GM23338 (cell line): ENCODE results near the gene PALLD.

Experiments used
- CREB1 ChIP-seq: fragments of 250-450 bp; sonication (Bioruptor Pico); IDR thresholded peaks from 2 replicates; pipeline ENCODE4 v1.5.0; 2020; ENCODE audit warnings: low read depth, mild to moderate bottlenecking, moderate library complexity
- EZH2 ChIP-seq: fragments of 200-600 bp; sonication (generic); IDR thresholded peaks from one replicate; pipeline ENCODE4 v1.8.0; 2017; ENCODE audit warnings: antibody characterized with exemption, mild to moderate bottlenecking, low read depth; ENCODE audit not compliant: unreplicated experiment
- EZH2phosphoT487 ChIP-seq: fragments of 200-600 bp; sonication (generic); IDR thresholded peaks from one replicate; pipeline ENCODE4 v1.8.1; 2018; ENCODE audit warnings: antibody characterized with exemption; ENCODE audit not compliant: unreplicated experiment
- JUNB ChIP-seq: IDR thresholded peaks from one replicate; pipeline ENCODE4 v1.6.1; 2016; ENCODE audit warnings: antibody characterized with exemption; ENCODE audit not compliant: unreplicated experiment
- POLR2AphosphoS5 ChIP-seq: IDR thresholded peaks from 2 replicates; pipeline ENCODE4 v1.6.1; 2016; ENCODE audit warnings: antibody characterized with exemption, low read depth
- ZNF114 ChIP-seq: fragments of 250-450 bp; sonication (Bioruptor Pico); IDR thresholded peaks from 2 replicates; pipeline ENCODE4 v1.5.0; 2020; ENCODE audit warnings: mild to moderate bottlenecking, moderate library complexity
- TF ChIP-seq, protein P1 (sequence below), 2 experiments: fragments of 200-600 bp in 1 of 2; sonication (generic) in 1 of 2; conservative IDR thresholded peaks; 2 replicates each; pipeline versions ENCODE4 v1.5.1 to v1.6.1; 2016 to 2017; ENCODE audit warnings: antibody characterized with exemption in 2 of 2, low read depth in 2 of 2, mild to moderate bottlenecking in 2 of 2, moderate library complexity in 1 of 2
- TF ChIP-seq, protein P2 (sequence below): IDR thresholded peaks from 2 replicates; pipeline ENCODE4 v1.6.1; 2016; ENCODE audit warnings: antibody characterized with exemption
- TF ChIP-seq, protein P3 (sequence below): IDR thresholded peaks from one replicate; pipeline ENCODE4 v1.6.1; 2018; ENCODE audit warnings: antibody characterized with exemption; ENCODE audit not compliant: unreplicated experiment

DNA sequence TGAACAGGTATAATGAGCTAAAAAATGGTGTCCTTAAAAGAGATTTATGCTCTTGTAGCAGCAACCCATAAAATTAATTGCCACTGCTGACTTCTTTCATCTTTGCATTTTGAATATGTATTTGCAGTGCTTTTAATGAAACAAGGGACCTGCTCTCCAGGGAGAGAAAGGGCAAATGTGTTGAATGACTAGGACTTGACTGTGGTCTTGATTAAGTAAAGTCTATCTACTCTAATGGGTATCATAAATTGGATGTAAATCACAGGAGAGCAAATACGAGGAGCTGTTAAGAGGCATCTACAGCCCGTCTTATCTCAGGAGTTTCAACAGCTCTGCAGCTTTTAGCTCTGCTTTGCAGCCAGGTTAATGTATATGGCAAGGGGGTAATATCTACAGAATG is 216.4 kb downstream of the PALLD start:
- TF ChIP-seq, protein P1, sequence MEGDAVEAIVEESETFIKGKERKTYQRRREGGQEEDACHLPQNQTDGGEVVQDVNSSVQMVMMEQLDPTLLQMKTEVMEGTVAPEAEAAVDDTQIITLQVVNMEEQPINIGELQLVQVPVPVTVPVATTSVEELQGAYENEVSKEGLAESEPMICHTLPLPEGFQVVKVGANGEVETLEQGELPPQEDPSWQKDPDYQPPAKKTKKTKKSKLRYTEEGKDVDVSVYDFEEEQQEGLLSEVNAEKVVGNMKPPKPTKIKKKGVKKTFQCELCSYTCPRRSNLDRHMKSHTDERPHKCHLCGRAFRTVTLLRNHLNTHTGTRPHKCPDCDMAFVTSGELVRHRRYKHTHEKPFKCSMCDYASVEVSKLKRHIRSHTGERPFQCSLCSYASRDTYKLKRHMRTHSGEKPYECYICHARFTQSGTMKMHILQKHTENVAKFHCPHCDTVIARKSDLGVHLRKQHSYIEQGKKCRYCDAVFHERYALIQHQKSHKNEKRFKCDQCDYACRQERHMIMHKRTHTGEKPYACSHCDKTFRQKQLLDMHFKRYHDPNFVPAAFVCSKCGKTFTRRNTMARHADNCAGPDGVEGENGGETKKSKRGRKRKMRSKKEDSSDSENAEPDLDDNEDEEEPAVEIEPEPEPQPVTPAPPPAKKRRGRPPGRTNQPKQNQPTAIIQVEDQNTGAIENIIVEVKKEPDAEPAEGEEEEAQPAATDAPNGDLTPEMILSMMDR (conservative IDR thresholded peaks at IDR 0.05; ENCODE audit: low read depth in 2 of 2): no peak
- TF ChIP-seq POLR2AphosphoS5 (no peak), EZH2phosphoT487 (no peak), EZH2 (no peak), JUNB (no peak), ZNF114 (CRISPR knock-in tag) (no peak), CREB1 (CRISPR knock-in tag) (no peak)
- TF ChIP-seq, protein P2, sequence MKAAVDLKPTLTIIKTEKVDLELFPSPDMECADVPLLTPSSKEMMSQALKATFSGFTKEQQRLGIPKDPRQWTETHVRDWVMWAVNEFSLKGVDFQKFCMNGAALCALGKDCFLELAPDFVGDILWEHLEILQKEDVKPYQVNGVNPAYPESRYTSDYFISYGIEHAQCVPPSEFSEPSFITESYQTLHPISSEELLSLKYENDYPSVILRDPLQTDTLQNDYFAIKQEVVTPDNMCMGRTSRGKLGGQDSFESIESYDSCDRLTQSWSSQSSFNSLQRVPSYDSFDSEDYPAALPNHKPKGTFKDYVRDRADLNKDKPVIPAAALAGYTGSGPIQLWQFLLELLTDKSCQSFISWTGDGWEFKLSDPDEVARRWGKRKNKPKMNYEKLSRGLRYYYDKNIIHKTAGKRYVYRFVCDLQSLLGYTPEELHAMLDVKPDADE: no peak
- TF ChIP-seq, protein P3, sequence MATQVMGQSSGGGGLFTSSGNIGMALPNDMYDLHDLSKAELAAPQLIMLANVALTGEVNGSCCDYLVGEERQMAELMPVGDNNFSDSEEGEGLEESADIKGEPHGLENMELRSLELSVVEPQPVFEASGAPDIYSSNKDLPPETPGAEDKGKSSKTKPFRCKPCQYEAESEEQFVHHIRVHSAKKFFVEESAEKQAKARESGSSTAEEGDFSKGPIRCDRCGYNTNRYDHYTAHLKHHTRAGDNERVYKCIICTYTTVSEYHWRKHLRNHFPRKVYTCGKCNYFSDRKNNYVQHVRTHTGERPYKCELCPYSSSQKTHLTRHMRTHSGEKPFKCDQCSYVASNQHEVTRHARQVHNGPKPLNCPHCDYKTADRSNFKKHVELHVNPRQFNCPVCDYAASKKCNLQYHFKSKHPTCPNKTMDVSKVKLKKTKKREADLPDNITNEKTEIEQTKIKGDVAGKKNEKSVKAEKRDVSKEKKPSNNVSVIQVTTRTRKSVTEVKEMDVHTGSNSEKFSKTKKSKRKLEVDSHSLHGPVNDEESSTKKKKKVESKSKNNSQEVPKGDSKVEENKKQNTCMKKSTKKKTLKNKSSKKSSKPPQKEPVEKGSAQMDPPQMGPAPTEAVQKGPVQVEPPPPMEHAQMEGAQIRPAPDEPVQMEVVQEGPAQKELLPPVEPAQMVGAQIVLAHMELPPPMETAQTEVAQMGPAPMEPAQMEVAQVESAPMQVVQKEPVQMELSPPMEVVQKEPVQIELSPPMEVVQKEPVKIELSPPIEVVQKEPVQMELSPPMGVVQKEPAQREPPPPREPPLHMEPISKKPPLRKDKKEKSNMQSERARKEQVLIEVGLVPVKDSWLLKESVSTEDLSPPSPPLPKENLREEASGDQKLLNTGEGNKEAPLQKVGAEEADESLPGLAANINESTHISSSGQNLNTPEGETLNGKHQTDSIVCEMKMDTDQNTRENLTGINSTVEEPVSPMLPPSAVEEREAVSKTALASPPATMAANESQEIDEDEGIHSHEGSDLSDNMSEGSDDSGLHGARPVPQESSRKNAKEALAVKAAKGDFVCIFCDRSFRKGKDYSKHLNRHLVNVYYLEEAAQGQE: no peak
